GM12872 (cell line): ENCODE measurements around the gene ERVFRD-1.

Experiments
- TF ChIP-seq, protein P1 (sequence below): IDR thresholded peaks from 3 replicates; pipeline ENCODE4 v1.5.1; 2011; ENCODE audit warnings: low read depth, mild to moderate bottlenecking, low read length, moderate library complexity; ENCODE audit not compliant: insufficient read depth

The ERVFRD-1 gene

GRCh38 chr6:11093626-11094410 is 17.7 kb downstream of the ERVFRD-1 start, which contains the start of gene SMIM13:
SMIM13 (plus strand) TSS chr6:11093834; CDS start chr6:11094314, 480 bp downstream.
- TF ChIP-seq, protein P1, sequence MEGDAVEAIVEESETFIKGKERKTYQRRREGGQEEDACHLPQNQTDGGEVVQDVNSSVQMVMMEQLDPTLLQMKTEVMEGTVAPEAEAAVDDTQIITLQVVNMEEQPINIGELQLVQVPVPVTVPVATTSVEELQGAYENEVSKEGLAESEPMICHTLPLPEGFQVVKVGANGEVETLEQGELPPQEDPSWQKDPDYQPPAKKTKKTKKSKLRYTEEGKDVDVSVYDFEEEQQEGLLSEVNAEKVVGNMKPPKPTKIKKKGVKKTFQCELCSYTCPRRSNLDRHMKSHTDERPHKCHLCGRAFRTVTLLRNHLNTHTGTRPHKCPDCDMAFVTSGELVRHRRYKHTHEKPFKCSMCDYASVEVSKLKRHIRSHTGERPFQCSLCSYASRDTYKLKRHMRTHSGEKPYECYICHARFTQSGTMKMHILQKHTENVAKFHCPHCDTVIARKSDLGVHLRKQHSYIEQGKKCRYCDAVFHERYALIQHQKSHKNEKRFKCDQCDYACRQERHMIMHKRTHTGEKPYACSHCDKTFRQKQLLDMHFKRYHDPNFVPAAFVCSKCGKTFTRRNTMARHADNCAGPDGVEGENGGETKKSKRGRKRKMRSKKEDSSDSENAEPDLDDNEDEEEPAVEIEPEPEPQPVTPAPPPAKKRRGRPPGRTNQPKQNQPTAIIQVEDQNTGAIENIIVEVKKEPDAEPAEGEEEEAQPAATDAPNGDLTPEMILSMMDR, result peak; percentile 45

GRCh38 chr6:11093376-11093625 is 18.2 kb downstream of the ERVFRD-1 start:
- TF ChIP-seq, protein P1, result no peak

DNA sequence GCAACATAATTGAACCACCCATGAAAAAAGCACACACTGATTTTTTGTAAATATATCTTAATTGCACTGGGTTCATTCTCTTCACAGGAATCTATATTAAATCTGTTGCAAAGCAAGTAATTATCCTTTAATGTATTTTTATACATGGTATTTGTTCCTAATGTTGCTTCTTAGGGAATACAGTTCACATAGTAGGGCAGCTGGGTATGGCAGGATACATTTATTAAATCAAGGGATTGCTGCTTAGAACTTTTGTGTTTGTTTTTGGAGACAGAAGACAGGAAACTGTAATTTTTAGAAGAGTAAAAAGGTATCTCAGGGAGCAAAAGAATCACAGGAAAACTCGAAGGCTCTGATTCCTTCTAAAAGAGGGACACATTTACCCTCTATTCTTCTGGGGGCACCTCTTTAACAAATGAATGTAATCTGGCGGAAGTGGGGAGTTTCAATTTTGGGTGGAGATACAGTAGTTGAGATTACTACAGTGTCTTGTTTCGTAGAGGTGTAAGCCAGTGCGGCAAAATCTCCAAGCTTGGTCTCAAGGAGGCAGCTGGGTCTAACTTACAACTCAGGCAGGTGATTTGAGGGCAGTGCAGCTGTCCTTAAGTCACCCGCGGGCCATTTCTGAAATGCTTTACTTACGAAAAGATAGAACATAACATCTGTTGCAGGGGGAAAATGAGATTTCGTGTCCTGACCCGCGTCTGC is 18.7 kb downstream of the ERVFRD-1 start:
- TF ChIP-seq, protein P1, result no peak

DNA sequence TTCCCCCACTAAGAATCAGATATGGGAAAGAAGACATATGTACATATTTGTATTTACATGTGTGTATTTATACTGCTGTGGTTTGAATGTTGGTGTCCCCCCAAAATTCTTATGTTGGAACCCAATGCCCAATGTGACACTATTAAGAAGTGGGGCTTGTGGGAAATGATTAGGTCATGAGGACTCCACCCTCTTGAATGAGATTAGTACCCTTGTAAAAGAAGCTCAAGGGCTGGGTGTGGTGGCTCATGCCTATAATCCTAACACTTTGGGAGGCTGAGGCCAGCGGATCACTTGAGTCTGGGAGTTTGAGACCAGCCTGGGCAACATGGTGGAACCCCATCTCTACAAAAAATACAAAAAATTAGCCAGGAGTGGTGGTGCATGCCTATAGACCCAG is 21.8 kb downstream of the ERVFRD-1 start:
- TF ChIP-seq, protein P1, result no peak

DNA sequence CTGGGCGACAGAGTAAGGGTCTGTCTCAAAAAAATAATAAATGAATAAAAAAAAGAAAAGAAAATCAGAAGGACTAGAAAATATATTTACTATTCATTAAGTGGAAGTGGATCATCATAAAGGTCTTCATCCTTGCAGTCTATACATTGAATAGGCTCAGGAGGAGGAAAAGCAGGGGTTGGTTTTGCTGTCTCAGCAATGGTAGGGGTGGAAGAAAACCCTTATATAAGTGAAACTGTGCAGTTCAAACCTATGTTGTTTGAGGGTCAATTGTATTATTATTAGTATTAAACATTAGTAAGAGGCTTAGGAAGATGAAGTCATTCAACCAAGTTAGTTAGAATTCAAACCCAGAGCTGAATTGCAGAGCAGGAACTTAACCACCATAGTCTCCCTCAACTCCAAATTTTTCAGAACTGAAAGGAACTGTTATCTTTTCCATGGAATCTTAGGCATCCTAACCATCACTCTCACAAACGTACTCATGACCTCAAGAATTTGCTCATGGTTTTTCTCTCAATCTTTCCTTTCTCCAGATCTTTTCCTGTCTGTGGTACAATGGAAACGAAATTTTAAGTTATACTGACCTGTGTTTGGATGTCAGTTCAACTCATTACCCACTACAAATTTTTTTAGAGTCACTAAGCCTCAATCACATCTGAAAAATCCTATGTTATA is 25.6 kb downstream of the ERVFRD-1 start:
- TF ChIP-seq, protein P1, result no peak

DNA sequence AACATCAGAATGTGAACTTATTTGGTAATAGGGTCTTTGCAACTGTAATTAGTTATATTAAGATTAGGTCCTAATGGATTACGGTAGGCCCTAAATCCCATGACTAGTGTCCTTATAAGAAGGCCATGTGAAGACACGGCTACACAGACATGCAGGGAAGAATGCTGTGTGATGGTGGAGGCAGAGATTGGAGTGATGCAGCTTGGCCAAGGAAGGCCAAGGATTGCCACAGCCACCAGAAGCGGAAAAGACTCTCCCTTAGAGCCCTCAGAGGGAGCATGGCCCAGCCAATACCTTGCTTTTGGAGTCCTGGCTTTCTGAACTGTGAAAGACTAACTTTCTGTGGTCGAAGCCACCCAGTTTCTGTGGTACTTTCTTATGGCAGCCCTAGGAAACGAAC is 27.6 kb downstream of the ERVFRD-1 start:
- TF ChIP-seq, protein P1, result no peak

DNA sequence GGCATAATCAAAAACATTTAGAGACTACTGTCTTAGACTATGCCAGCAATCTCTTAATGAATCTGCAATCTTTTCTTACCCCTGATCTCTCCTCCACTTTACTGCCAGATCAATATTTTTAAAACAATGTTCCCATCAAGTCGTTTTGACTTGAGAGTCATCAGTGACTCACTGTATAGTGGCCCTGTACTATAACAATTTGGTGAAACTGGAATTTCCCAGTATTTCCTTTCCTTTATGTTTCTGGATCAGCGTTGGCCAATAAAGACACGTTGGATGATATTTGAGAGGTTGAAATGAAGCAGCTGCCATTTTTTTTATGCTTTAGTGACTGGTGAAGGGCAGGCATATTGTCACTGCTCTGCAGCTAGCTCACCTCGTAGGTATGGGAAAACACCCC is 28.0 kb downstream of the ERVFRD-1 start:
- TF ChIP-seq, protein P1, result no peak
